ENCODE data around the gene UXS1.
A peak's percentile ranks its signal among the peaks of the same experiment; 100 is the strongest.

The UXS1 gene

DNA sequence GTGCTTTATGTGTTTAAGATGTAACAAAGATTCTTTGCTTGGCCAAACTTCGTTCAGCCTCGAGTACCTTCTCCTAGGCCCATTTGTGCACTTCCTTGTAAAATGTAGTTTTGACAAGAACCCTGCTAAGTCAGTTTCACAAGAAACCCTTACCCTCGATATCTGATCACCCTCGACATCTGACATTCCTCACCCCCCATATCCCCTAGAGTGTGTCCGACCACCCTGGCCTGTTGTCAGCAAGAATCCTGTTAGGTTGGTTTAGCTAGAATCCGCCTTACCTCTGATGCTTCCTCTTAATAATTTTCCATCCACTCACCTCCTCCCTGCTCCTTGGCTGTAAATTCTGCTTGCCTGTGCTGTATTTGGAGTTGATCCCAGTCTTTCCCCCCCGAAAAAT, 85.3 kb downstream of the UXS1 start (continued):
- TF ChIP-seq SNAI2 (CRISPR knock-in tag; IDR thresholded peaks at IDR 0.05), result no peak
- no peak for TF ChIP-seq TOX (CRISPR knock-in tag; IDR thresholded peaks at IDR 0.05; ENCODE audit: borderline replicate concordance)
- no peak for TF ChIP-seq ESRRG (CRISPR knock-in tag; IDR thresholded peaks at IDR 0.05)

DNA sequence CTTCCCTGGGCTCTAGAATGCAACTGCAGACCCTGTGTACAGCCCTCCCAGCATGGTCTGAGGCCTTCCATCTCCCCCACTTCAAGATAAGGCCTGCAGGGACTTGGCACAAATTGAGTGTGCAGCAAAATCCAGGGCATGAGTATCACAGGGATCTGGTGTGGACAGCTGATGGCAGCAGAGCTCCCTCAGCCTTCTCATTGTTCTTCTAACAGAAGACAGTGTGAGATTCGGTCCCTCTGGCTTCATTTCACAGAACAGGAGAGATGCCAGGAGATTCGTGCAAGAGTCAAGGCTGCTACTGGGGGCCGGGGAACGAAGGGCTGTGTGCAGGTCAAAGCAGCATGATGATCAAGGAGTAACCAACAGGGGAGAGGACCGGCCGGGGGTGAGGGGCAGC, 85.8 kb downstream of the UXS1 start:
- TF ChIP-seq, protein P1, sequence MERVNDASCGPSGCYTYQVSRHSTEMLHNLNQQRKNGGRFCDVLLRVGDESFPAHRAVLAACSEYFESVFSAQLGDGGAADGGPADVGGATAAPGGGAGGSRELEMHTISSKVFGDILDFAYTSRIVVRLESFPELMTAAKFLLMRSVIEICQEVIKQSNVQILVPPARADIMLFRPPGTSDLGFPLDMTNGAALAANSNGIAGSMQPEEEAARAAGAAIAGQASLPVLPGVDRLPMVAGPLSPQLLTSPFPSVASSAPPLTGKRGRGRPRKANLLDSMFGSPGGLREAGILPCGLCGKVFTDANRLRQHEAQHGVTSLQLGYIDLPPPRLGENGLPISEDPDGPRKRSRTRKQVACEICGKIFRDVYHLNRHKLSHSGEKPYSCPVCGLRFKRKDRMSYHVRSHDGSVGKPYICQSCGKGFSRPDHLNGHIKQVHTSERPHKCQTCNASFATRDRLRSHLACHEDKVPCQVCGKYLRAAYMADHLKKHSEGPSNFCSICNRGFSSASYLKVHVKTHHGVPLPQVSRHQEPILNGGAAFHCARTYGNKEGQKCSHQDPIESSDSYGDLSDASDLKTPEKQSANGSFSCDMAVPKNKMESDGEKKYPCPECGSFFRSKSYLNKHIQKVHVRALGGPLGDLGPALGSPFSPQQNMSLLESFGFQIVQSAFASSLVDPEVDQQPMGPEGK (CRISPR knock-in tag; IDR thresholded peaks at IDR 0.05; ENCODE audit: borderline replicate concordance), result no peak
- no peak for TF ChIP-seq BACH2 (CRISPR knock-in tag; IDR thresholded peaks at IDR 0.05; ENCODE audit: borderline replicate concordance)
- ATAC-seq, result peak; percentile 63

DNA sequence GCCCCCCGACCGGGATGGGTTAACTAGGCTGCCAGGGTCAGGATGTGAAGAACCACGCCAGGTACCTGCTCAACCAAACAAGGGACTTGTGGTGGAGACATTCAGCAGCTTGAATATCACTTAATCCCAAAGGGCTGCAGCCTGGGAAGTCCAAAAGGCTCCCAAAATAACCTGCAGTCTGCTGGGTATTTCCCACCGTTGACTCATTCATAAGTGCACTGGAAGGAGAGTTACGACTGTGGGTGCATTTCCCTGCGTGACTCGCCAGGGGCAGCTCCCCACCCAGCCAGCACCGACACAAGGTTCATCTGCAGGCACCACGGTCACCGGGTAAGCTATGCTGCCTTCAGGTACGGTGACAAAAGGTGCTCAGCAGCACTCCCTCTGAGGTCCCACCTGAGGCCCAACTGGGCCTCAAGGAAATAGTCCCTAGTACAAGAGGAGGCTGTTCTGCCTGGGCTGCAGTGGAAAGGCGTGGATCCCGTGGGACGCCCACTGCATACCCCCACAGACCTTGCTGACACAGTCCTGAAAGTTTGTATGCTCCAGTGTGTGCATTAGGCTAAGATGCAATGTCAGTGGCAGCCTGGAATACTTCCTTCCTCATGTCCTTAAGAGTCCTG, 86.5 kb downstream of the UXS1 start:
- no peak for TF ChIP-seq GLIS3 (CRISPR knock-in tag; IDR thresholded peaks at IDR 0.05)
- no peak for TF ChIP-seq ZNF70 (CRISPR knock-in tag; IDR thresholded peaks at IDR 0.05)
- TF ChIP-seq, protein P2, sequence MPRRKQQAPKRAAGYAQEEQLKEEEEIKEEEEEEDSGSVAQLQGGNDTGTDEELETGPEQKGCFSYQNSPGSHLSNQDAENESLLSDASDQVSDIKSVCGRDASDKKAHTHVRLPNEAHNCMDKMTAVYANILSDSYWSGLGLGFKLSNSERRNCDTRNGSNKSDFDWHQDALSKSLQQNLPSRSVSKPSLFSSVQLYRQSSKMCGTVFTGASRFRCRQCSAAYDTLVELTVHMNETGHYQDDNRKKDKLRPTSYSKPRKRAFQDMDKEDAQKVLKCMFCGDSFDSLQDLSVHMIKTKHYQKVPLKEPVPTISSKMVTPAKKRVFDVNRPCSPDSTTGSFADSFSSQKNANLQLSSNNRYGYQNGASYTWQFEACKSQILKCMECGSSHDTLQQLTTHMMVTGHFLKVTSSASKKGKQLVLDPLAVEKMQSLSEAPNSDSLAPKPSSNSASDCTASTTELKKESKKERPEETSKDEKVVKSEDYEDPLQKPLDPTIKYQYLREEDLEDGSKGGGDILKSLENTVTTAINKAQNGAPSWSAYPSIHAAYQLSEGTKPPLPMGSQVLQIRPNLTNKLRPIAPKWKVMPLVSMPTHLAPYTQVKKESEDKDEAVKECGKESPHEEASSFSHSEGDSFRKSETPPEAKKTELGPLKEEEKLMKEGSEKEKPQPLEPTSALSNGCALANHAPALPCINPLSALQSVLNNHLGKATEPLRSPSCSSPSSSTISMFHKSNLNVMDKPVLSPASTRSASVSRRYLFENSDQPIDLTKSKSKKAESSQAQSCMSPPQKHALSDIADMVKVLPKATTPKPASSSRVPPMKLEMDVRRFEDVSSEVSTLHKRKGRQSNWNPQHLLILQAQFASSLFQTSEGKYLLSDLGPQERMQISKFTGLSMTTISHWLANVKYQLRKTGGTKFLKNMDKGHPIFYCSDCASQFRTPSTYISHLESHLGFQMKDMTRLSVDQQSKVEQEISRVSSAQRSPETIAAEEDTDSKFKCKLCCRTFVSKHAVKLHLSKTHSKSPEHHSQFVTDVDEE (CRISPR knock-in tag; IDR thresholded peaks at IDR 0.05), result no peak
- TF ChIP-seq ISL1 (CRISPR knock-in tag; IDR thresholded peaks at IDR 0.05), result no peak
- peak; percentile 57 for ATAC-seq

DNA sequence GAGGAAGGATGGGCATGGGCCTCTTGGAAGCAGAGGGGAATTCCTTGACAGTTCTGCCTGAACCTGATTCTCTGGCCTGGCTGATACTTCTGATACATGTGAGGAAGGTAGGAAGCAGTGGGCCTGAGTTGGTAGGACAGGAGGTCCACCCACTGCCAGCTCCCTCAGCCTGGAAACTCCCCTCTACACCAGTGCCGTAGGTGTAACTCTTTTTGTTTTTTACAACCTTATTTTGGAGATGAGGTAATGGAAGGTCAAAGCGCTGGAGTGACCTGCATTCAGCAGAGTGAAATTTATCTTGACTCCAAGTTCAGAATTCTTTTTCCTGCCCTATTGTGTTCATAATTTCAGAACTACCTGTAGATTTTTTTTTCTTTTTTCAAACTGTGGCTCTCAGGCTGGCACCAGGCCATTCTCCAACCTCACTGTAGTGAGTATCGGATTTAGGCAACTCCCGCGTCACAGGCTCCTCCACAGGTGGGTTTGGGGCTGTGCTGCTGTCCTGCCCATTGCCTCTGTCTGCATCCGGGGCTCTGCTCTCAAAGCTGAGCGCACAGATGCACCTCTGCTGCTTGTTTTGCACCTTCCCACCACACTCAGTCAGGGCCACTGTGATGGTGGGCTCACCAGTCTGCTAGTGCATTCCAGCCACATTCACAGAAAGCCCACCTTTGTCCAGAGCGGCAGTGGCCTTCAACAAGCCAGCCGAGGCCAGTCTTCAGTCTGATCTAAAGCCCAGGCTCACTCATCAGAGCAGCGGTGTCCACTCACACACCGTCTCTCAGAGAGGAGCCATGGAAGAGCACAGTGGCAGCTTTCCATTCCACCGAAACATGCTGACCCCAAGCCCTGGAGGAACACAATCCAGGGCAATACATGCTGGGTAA, 87.2 kb downstream of the UXS1 start:
- no peak for TF ChIP-seq ZFP3 (CRISPR knock-in tag; IDR thresholded peaks at IDR 0.05)
- TF ChIP-seq CSDC2 (CRISPR knock-in tag; IDR thresholded peaks at IDR 0.05), result no peak
- no peak for TF ChIP-seq PPARA (CRISPR knock-in tag; IDR thresholded peaks at IDR 0.05; ENCODE audit: borderline replicate concordance)
- TF ChIP-seq, protein P2 (CRISPR knock-in tag; IDR thresholded peaks at IDR 0.05), result no peak
- no peak for TF ChIP-seq ISL1 (CRISPR knock-in tag; IDR thresholded peaks at IDR 0.05)
- no peak for TF ChIP-seq BACH2 (CRISPR knock-in tag; IDR thresholded peaks at IDR 0.05; ENCODE audit: borderline replicate concordance)
- ATAC-seq, result no peak

DNA sequence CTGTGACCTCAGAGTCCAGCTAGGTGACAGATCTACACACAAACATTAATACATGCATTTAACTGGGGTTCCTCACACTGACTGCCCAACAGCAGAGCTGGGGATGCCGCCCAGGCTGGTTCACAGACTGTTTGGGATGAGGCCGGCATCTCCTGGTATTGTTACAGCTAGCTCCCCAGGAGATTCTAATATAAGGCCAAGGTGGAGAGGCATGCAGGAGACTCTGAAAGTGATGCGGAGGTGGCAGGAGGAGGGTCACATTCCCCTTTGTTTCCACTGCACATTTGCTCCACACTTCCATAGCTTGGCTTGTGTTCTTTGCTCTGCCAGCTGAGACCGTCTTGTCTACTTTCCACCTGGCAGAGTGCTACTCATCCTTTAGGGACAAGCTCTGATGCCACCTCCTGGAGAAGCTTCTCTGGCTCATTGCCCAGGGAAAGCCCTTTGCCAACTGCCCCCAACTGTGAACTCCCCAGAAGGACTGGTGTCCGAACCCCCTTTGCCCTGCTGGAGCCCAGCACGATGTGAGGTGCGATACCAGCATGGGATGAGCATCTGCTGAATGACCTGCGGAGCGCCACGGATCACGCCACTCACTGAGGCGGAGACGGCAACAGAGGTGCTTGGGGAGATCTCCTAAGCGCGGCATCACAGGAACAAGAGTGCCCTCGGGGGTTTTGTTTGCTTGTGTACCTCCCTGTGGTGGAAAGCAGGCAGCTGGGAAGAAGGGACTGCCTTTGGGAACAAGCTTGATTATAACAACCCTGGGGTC, 88.8 kb downstream of the UXS1 start:
- no peak for ATAC-seq
- TF ChIP-seq TCF4 (CRISPR knock-in tag; IDR thresholded peaks at IDR 0.05; ENCODE audit: borderline replicate concordance) (no peak), ZNF70 (CRISPR knock-in tag; IDR thresholded peaks at IDR 0.05) (no peak), CSDC2 (CRISPR knock-in tag; IDR thresholded peaks at IDR 0.05) (no peak), RARB (CRISPR knock-in tag; IDR thresholded peaks at IDR 0.05) (no peak), ZNF565 (CRISPR knock-in tag; conservative IDR thresholded peaks at IDR 0.05; ENCODE audit: low read depth) (no peak), OSR1 (CRISPR knock-in tag; IDR thresholded peaks at IDR 0.05) (no peak), SNAI2 (CRISPR knock-in tag; IDR thresholded peaks at IDR 0.05) (no peak), GLIS3 (CRISPR knock-in tag; IDR thresholded peaks at IDR 0.05) (no peak), ZFP30 (CRISPR knock-in tag; IDR thresholded peaks at IDR 0.05) (no peak)
- TF ChIP-seq, protein P3, sequence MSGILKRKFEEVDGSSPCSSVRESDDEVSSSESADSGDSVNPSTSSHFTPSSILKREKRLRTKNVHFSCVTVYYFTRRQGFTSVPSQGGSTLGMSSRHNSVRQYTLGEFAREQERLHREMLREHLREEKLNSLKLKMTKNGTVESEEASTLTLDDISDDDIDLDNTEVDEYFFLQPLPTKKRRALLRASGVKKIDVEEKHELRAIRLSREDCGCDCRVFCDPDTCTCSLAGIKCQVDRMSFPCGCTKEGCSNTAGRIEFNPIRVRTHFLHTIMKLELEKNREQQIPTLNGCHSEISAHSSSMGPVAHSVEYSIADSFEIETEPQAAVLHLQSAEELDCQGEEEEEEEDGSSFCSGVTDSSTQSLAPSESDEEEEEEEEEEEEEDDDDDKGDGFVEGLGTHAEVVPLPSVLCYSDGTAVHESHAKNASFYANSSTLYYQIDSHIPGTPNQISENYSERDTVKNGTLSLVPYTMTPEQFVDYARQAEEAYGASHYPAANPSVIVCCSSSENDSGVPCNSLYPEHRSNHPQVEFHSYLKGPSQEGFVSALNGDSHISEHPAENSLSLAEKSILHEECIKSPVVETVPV (CRISPR knock-in tag; IDR thresholded peaks at IDR 0.05), result no peak
- TF ChIP-seq, protein P4, sequence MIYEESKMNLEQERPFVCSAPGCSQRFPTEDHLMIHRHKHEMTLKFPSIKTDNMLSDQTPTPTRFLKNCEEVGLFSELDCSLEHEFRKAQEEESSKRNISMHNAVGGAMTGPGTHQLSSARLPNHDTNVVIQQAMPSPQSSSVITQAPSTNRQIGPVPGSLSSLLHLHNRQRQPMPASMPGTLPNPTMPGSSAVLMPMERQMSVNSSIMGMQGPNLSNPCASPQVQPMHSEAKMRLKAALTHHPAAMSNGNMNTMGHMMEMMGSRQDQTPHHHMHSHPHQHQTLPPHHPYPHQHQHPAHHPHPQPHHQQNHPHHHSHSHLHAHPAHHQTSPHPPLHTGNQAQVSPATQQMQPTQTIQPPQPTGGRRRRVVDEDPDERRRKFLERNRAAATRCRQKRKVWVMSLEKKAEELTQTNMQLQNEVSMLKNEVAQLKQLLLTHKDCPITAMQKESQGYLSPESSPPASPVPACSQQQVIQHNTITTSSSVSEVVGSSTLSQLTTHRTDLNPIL (CRISPR knock-in tag; IDR thresholded peaks at IDR 0.05; ENCODE audit: low read depth), result no peak

Data from SK-N-SH treated with all-trans-retinoic acid at 6 μM for 48 hours (cell line).